Stimulated activated CD4-positive, alpha-beta T cell treated with anti-CD3 and anti-CD28 coated beads, TNF-alpha, amount 100 ng/mL, for 1 hour (primary cell): ENCODE measurements around the gene PCBP4.

ENCODE experiments used
- DNase-seq, 3 donors: peaks; one replicate each; pipeline ENCODE4 v3.0.0-alpha.2; 2020; ENCODE audit warnings: low read depth in 3 of 3, low spot score in 1 of 3

PCBP4 gene

DNA sequence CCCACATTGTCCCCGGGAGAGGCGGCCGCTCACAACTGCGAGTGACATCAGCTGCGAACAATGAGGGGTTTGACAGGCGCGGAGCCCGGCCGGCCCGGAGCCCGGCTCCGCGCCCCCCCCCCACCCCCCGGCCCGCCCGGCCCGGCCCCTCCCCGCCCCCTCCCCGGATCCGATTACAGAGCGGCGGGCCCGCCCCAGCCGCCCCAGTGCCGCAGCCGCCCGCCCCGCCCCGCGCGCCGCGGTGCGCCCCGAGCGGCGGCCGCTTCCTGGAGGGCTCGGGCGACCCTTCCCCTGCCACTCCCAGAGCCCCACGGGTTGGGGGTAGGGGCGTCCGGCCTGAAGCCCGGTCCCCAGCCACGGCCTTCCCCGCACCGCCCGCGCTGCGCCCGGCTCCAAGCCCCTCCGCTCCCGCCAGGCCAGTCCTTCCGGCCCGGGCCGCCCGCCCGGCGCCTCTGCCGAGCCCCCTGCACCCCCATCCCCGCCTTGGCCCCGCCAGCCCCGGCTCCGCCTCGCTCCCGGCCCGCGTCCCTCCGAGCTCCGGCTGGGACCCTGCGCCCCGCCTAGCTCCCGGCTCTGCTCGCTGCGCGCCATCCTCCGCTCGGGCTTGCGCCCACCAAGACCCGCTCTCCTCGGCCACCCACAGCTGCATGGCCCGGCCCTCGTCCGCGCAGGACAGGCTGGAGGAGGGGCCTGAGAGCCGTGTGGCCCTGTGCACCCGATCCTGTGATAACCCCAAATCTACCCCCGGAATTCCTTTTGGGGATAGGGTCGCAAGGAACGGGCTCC is at the start of gene PCBP4:
TSS of gene PCBP4 (minus strand) at position 71 of the 786 bp plus-strand sequence. CDS start 6,214 bp downstream, outside the sequence.
- no peak for DNase-seq

- no peak for DNase-seq
Observed at GRCh38 chr3:52015438-52016228, 48.4 kb upstream of the PCBP4 start.

DNA sequence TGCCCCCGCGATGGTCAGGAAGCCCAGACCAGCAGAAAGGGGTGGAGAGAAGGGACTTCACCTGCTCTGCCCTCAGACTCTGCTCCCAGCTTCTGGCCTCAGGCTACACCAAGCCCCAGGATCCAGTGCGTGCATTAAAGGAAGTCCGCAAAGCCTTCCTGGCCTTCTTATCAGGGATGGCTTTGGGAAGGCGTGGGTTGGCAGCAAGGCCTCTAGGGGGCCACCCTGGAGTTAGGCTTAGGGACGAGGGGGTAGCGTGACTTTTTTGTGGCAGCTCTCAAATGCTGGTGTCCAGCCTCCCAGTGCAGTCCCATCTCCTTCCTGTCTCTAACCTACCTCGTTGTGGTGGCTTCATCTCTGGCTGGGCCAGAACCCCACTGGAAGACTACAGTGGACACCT is 47.4 kb upstream of the PCBP4 start:
- no peak for DNase-seq

DNA sequence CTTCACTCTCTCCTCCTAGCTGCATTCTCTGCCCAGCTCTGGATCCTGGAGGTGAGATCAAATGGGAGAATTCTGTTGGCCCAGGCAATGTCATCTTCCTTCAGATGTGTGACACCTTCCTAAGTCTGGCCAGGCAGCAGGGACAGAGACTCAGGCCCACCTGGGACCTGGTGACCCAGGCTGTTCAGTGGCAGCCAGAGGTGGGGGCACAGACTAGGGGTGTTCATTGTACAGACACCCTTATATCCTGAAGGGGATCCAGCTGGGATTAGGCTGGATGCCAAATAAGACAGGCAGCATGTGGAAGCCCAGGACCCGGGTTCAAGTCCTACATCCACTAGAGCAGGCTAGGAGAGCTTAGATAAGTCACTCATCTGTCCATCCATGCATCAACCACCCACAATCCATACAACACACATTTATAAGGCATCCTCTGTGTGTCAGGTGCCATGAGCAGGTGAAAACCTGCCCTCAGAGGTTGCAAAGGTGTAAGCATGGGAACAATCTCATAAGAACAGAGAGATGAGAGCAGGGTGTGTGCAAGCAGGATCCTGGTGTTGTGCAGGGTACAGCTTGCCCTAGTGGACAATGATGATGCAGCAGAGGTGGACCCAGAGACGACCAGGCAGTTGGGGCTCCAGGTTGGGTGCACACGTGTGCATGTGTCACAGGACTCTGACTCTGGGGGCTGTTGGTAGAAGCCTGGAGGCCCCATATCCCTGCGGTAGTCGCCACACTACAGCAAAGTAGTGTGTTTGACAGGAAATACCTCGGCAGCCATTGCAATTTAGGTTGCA is 46.7 kb upstream of the PCBP4 start:
- DNase-seq = no peak

DNA sequence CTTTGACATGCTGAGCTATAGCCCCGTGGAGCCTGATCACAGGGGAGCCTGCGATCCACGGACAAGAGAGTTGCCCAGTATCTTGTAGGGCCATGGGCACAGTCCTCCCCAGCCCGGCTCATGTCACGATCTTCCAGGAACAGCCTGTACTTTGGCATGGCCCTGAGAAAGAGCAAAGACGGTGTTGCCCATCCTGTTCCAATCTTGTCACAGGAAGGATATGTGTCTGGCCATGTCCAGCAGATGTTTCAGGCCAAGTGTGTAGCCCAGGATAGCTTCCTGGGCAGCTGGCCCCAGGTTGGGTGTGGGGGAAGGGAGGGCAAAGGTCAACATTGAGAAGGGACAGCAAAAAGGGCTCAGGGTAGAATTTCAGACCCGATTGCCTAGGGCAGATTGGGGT is 45.4 kb upstream of the PCBP4 start:
- DNase-seq = no peak

DNA sequence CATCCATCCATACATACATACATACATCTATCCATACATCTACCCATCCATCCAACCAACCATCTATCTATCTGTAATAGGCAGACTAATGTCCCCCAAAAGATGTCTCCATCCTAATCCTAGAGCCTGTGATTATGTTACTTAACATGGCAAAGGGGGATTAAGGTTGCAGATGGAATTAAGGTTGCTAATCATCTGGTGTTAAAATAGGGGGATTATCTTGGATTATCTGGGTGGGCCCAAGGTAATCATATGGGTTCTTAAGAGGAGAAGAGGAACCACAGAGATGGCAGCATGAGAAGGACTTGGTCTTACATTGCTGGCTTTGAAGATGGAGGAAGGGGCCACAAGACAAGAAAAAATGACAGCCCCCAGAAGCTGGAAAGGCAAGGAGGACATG is 43.2 kb upstream of the PCBP4 start:
- DNase-seq = no peak

DNA sequence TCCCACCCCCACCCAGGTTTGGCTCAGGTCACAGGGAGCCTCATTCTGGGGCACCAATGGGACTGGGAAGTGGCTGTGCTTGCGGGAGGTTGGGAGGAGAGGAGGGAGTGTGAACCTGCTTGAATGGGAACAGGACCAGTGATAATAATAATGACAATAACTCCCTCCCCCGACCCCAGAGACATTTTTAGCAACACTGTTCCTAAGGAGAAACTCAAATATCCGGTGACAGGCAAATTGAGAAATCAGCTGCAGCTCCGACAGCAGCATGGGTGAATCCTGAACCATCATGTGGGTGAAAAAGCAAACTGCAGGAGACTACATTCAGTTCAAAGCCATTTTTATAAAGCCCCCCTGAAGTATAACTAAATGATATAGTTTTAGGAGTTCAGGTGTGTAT is 40.0 kb upstream of the PCBP4 start:
- DNase-seq = no peak

DNA sequence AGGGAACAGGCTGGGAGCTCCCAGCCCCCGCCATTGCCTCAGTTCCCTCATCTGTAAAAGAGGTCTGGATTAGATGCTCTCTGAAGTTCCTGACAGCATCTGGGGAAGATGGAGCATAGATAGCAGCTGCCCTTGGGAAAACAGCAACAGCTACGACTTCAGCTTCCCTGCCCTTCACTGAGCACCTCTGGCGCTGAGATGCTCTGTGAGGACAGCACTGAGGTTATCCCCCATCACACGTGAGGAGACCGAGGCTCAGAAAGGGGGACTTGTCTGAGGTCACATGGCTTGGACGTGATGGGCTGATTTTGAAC is 39.5 kb upstream of the PCBP4 start:
- DNase-seq = no peak

GRCh38 chr3:52006017-52006819 is 39.0 kb upstream of the PCBP4 start:
- no peak for DNase-seq

- no peak for DNase-seq
Observed at GRCh38 chr3:52005571-52005986, 38.3 kb upstream of the PCBP4 start.

DNA sequence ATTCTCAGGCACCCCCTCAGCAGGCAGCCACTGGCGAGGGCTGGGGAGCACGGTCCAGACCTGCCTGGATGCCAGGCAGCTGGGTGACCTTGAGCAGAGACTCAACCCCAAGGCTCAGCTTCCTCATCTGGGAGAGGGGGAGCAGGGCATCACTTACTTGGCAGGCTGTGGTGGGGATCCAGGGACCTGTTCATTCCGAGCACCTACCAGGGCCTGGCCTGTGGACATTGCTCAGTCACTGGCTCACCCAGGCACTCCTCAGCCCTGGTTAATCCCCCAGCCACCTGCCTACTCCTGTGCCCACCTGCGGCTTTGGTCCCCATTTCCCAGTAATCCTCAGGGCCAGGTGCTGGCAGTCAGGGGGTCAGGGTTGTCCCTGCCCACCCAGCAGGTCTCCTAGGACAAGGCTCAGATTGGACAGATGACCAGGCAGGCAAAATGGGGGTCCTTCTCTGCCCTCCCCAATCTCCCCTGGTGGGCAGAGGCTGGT is 37.7 kb upstream of the PCBP4 start:
- DNase-seq = no peak

DNA sequence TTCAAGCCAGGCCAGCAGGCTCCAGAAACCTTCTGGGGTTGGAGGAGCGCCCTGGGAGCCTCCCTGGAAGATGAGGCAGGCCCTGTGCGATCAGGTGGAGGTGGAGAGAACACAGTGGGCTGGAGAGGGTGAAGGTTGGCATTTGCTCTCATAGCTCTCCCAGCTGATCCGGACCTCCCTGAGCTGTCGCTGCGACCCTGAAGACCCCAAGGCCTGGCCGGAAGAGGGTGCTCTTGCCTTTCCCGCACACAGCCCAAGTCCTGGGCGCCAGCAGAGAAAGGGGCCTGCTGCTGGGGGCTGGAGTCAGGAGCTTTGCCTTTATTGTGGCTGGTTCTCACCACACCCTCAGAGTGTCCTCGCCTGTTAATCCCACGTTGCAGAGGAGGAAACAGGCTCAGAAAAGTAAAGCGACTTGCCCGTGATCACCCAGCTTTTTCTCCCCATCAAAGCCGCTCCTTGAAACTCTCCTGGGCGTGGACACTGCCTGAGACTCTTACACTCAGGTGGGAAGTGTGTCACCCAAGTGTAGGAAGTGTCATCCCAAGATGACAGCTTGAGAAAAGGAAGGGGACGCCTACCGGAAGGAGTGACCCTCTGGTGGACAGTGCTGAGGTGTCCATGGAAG is 37.0 kb upstream of the PCBP4 start:
- DNase-seq = no peak

- DNase-seq = no peak
Observed at GRCh38 chr3:52002748-52003147, 35.5 kb upstream of the PCBP4 start.

GRCh38 chr3:52001443-52001974 is 34.3 kb upstream of the PCBP4 start:
- peak; percentile 57 to 75 (median 68) for DNase-seq

GRCh38 chr3:51999846-52000245 is 32.6 kb upstream of the PCBP4 start:
- no peak for DNase-seq

- no peak for DNase-seq
Observed at GRCh38 chr3:51998774-51999173, 31.5 kb upstream of the PCBP4 start.

DNA sequence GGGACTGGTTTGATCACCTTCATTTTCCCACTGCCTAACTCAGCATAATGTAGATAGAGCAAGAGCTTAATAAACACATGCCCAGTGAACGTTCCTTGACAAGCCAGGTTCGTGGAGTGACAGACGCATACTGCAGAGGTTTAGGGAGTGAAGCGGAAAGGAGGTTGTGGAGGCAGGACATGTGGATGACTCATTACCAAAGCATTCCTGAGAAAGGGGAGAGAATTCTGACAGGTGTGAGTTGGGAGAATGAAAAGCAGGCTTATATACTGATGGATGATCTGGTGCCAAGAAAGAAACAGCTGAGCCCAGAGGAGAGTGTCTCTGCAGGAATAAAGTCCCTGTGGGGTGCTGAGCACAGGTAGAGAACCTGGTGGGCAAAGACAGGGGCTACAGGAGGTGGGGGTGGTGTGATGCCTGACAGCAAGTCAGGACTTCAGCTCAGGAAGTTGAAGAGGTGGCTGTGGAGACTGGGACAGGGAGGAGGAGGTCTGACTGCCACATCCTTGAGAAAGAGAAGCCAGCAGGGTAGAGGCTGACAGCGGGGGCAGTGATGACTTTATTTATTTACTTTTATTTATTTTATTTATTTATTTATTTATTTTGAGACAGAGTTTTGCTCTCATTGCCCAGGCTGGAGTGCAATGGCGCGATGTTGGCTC is 30.8 kb upstream of the PCBP4 start:
- no peak for DNase-seq

DNA sequence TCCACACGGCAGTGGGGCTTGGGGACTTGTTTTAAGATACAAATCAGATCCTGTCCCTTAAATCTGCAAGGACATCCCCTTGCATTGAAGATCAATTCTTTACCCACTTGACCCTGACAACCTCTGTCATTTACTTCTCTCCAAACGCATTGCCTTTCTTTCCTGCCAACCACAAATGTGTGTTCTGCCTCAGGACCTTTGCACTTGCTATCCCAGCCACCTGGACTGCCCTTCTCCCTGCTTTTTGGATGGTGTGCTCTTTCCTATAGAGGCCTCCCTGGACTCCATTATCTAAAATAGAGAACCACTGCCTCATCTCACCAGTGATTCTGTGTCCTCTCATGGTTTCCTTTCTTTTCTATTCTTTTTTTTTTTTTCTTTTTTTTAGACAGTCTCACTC is 29.9 kb upstream of the PCBP4 start:
- no peak for DNase-seq

GRCh38 chr3:51995346-51996163 is 28.3 kb upstream of the PCBP4 start, which contains the start of gene RPL29:
RPL29 (minus strand) TSS chr3:51995895; CDS start chr3:51995461, 434 bp downstream.
- DNase-seq = peak; percentile 79 to 84 (median 83)
